CD14-positive monocyte (primary cell): ENCODE data around the gene ZBTB4. TPM values are rescaled to one million over a fixed set of nuclear protein-coding genes. Genes with fewer than 3 reads are reported as not detected.

Experiments
- DNase-seq, 3 donors: peaks; one replicate each; pipeline ENCODE4 v3.0.0-alpha.2; 2011 to 2022
- H2AFZ ChIP-seq: 2 replicates; pipeline ENCODE4 v1.6.0; 2012; ENCODE audit warnings: mild to moderate bottlenecking, low read depth, low read length, inconsistent platforms; ENCODE audit not compliant: insufficient read depth, poor library complexity, severe bottlenecking
- H3K27ac ChIP-seq, 2 donors: 1 replicate in 1 of 2; 2 replicates in 1 of 2; pipeline ENCODE4 v1.5.1; 2012 to 2013; ENCODE audit warnings: low read length in 2 of 2, control low read depth in 1 of 2, inconsistent platforms in 1 of 2, low read depth in 1 of 2, mild to moderate bottlenecking in 1 of 2
- H3K27me3 ChIP-seq, 2 donors: one replicate each; pipeline versions ENCODE4 v1.6.0 to v1.6.1; 2011 to 2013; ENCODE audit warnings: low read length in 2 of 2; ENCODE audit not compliant: control insufficient read depth in 2 of 2, insufficient read depth in 2 of 2
- H3K36me3 ChIP-seq, 2 donors: replicated peaks in 1 of 2; 1 replicate in 1 of 2; 2 replicates in 1 of 2; pipeline versions ENCODE4 v1.5.1 to v1.6.1; 2012 to 2013; ENCODE audit warnings: low read length in 2 of 2, control low read depth in 1 of 2, inconsistent platforms in 1 of 2, mild to moderate bottlenecking in 1 of 2; ENCODE audit not compliant: insufficient read depth in 2 of 2, control insufficient read depth in 1 of 2
- H3K4me1 ChIP-seq, 2 donors: 1 replicate in 1 of 2; 2 replicates in 1 of 2; pipeline versions ENCODE4 v1.5.1 to v1.6.1; 2012 to 2013; ENCODE audit warnings: low read length in 2 of 2, control low read depth in 1 of 2, inconsistent platforms in 1 of 2, mild to moderate bottlenecking in 1 of 2, moderate library complexity in 1 of 2; ENCODE audit not compliant: insufficient read depth in 2 of 2, control insufficient read depth in 1 of 2
- H3K4me2 ChIP-seq: replicated peaks from 2 replicates; pipeline ENCODE3; 2012; ENCODE audit warnings: low read length, moderate library complexity, mild to moderate bottlenecking; ENCODE audit not compliant: poor library complexity, severe bottlenecking; ENCODE audit errors: extremely low read depth
- H3K4me3 ChIP-seq, 3 experiments: fragments of 200-600 bp in 1 of 3; sonication (generic) in 1 of 3; replicated peaks in 1 of 3; 1 replicate in 2 of 3; 2 replicates in 1 of 3; pipeline ENCODE4 v1.5.1; 2011 to 2013; ENCODE audit warnings: low read length in 3 of 3, mild to moderate bottlenecking in 3 of 3, control low read depth in 2 of 3, low read depth in 2 of 3, inconsistent platforms in 1 of 3, moderate library complexity in 1 of 3
- H3K79me2 ChIP-seq: 2 replicates; pipeline ENCODE4 v1.6.0; 2012; ENCODE audit warnings: mild to moderate bottlenecking, control low read depth, inconsistent platforms, low read length, moderate library complexity; ENCODE audit not compliant: insufficient read depth
- H3K9ac ChIP-seq: 2 replicates; pipeline ENCODE4 v1.6.0; 2017; ENCODE audit warnings: low read length, mild to moderate bottlenecking; ENCODE audit not compliant: insufficient read depth, poor library complexity, severe bottlenecking
- H3K9me3 ChIP-seq, 2 donors: replicated peaks in 1 of 2; 1 replicate in 1 of 2; 2 replicates in 1 of 2; pipeline versions ENCODE4 v1.5.1 to v1.6.1; 2012 to 2013; ENCODE audit warnings: low read length in 2 of 2, control low read depth in 1 of 2; ENCODE audit not compliant: control insufficient read depth in 1 of 2, insufficient read depth in 1 of 2
- H4K20me1 ChIP-seq: 2 replicates; pipeline ENCODE4 v1.6.0; 2012; ENCODE audit warnings: mild to moderate bottlenecking, low read length, control low read depth, moderate library complexity; ENCODE audit not compliant: insufficient read depth
- H3K27ac Mint-ChIP-seq, 7 donors: one replicate each; pipeline ENCODE4 v1.8.0; 2020; ENCODE audit warnings: mild to moderate bottlenecking in 7 of 7, mixed read lengths in 7 of 7, moderate library complexity in 6 of 7, inconsistent platforms in 2 of 7
- H3K27me3 Mint-ChIP-seq, 3 donors: one replicate each; pipeline ENCODE4 v1.8.0; 2021 to 2022; ENCODE audit warnings: low read depth in 3 of 3, mild to moderate bottlenecking in 3 of 3, mixed read lengths in 3 of 3, moderate library complexity in 3 of 3, inconsistent platforms in 1 of 3
- H3K36me3 Mint-ChIP-seq, 2 donors: one replicate each; pipeline ENCODE4 v1.8.0; 2020; ENCODE audit warnings: mixed read lengths in 2 of 2, inconsistent platforms in 1 of 2, mild to moderate bottlenecking in 1 of 2
- H3K4me1 Mint-ChIP-seq: one replicate; pipeline ENCODE4 v1.8.0; 2020; ENCODE audit warnings: mild to moderate bottlenecking, mixed read lengths
- H3K4me3 Mint-ChIP-seq, 2 donors: one replicate each; pipeline ENCODE4 v1.8.0; 2020; ENCODE audit warnings: mild to moderate bottlenecking in 2 of 2, mixed read lengths in 2 of 2, moderate library complexity in 1 of 2
- H3K9me3 Mint-ChIP-seq, 7 donors: one replicate each; pipeline ENCODE4 v1.8.0; 2020 to 2022; ENCODE audit warnings: mixed read lengths in 7 of 7, mild to moderate bottlenecking in 6 of 7, moderate library complexity in 6 of 7, inconsistent platforms in 2 of 7
- CTCF ChIP-seq: fragments of 200-600 bp; IDR thresholded peaks from one replicate; pipeline ENCODE4 v1.8.0; 2022; ENCODE audit warnings: antibody characterized with exemption, mild to moderate bottlenecking
- WGBS: methylation state at CpG from one replicate; pipeline ENCODE4 v1.1.5; 2013; ENCODE audit warnings: missing lambda C conversion rate; ENCODE audit not compliant: insufficient coverage; 5-methylcytosine and 5-hydroxymethylcytosine counted together
- intact Hi-C, 2 donors: fragments of 100-400 bp; cut with micrococcal nuclease; formaldehyde crosslinking; loops; one replicate each; pipeline versions ENCODE4 v1.15.0 to v1.15.1; 2023
- polyA plus RNA-seq, 3 donors: library from polyadenylated mRNA; depleted of rRNA in 1 of 3; unstranded in 2 of 3; stranded (reverse) in 1 of 3; fragments of 300-500 nt in 2 of 3; fragments of >200 nt in 1 of 3; fragmentation: Illumina TruSeq in 2 of 3; gene quantifications; 1 replicate in 2 of 3; 2 replicates in 1 of 3; pipeline ENCODE4 v1.2.3, GENCODE V29; 2012 to 2021

Gene ZBTB4
- polyA plus RNA-seq, 3 donors = 3.4 to 8.1 (median 4.4) TPM

- Histone ChIP-seq H2AFZ (no peak overlapping the region), H3K4me3 (no peak overlapping the region), H3K9ac (no peak overlapping the region), H3K27me3 (no peaks in the 10 kb centered on the region), H3K9me3 (no peaks in the 10 kb centered on the region), H3K27ac (no peak overlapping the region), H4K20me1 (peaks cover 100% of the 10 kb centered on the region), H3K4me1 (peaks cover 7 to 21% of the 10 kb centered on the region in 2 donors), H3K79me2 (peaks cover 96% of the 10 kb centered on the region), H3K4me2 (no peak overlapping the region), H3K36me3 (peaks cover 26 to 63% of the 10 kb centered on the region in 2 donors)
- Mint-ChIP-seq H3K36me3 (peaks cover 60 to 65% of the 10 kb centered on the region in 2 donors), H3K27ac (peak overlapping the region in 2 of 7 donors; percentile 7 to 48), H3K27me3 (peaks cover 0 to 5% (median 0%) of the 10 kb centered on the region in 3 donors), H3K4me3 (no peak overlapping the region), H3K9me3 (no peaks in the 10 kb centered on the region), H3K4me1 (peaks cover 46% of the 10 kb centered on the region)
- no peak for TF ChIP-seq CTCF
- no peak for DNase-seq
- WGBS = 100% methylated on average over 1 of the region's 1 CpG
- intact Hi-C loops = no loop called here
Observed at GRCh38 chr17:7491583-7491982, 12.2 kb upstream of the ZBTB4 start.

- Mint-ChIP-seq H3K4me3 (no peak overlapping the region), H3K27ac (no peak overlapping the region), H3K4me1 (peaks cover 59% of the 10 kb centered on the region), H3K9me3 (no peaks in the 10 kb centered on the region), H3K27me3 (peaks cover 0 to 2% (median 1%) of the 10 kb centered on the region in 3 donors), H3K36me3 (peaks cover 46 to 51% of the 10 kb centered on the region in 2 donors)
- 67% methylated on average over 3 of the region's 8 CpGs for WGBS
- intact Hi-C loops = no loop called here
- no peak for DNase-seq
- Histone ChIP-seq H3K9ac (no peak overlapping the region), H2AFZ (no peak overlapping the region), H3K36me3 (peaks cover 11 to 48% of the 10 kb centered on the region in 2 donors), H3K4me2 (no peak overlapping the region), H3K4me3 (no peak overlapping the region), H3K4me1 (peaks cover 21 to 35% of the 10 kb centered on the region in 2 donors), H3K79me2 (peaks cover 100% of the 10 kb centered on the region), H3K27me3 (no peaks in the 10 kb centered on the region), H3K27ac (no peak overlapping the region), H3K9me3 (no peaks in the 10 kb centered on the region), H4K20me1 (peaks cover 100% of the 10 kb centered on the region)
- no peak for TF ChIP-seq CTCF
Observed at GRCh38 chr17:7490144-7490543, 10.7 kb upstream of the ZBTB4 start.
